Right atrium auricular region (tissue), 2 donors: ENCODE measurements around the gene LRP1B. TPM values are rescaled to one million over a fixed set of nuclear protein-coding genes. Genes with fewer than 3 reads are reported as not detected.

Source experiments
- DNase-seq: peaks from one replicate; pipeline ENCODE4 v3.0.0-alpha.2; 2019; ENCODE audit warnings: low spot score
- H3K27ac ChIP-seq, 2 donors: fragments of 200-600 bp; sonication (generic); 1 replicate in 1 of 2; 2 replicates in 1 of 2; pipeline ENCODE4 v1.5.1; 2016 to 2019
- H3K27me3 ChIP-seq, 2 donors: fragments of 200-600 bp; sonication (generic); one replicate each; pipeline versions ENCODE4 v1.5.1 to v1.6.0; 2017 to 2019
- H3K36me3 ChIP-seq: fragments of 200-600 bp; sonication (generic); one replicate; pipeline ENCODE4 v1.5.1; 2016
- H3K4me1 ChIP-seq, 2 donors: fragments of 200-600 bp; sonication (generic); one replicate each; pipeline versions ENCODE4 v1.5.1 to v1.6.0; 2017 to 2019
- H3K4me3 ChIP-seq, 2 donors: fragments of 200-600 bp; sonication (generic); 1 replicate in 1 of 2; 2 replicates in 1 of 2; pipeline ENCODE4 v1.5.1; 2017 to 2019; ENCODE audit warnings: mild to moderate bottlenecking in 1 of 2, moderate library complexity in 1 of 2
- H3K9me3 ChIP-seq, 2 donors: fragments of 200-600 bp; sonication (generic); one replicate each; pipeline ENCODE4 v1.5.1; 2019
- CTCF ChIP-seq, 2 donors: fragments of 200-600 bp; sonication (generic); IDR thresholded peaks; one replicate each; pipeline ENCODE4 v1.5.1; 2019; ENCODE audit warnings: antibody characterized with exemption in 2 of 2
- total RNA-seq, 2 donors: library from RNA; depleted of rRNA; stranded (reverse); fragments of >200 nt; gene quantifications; one replicate each; pipeline ENCODE4 v1.1.0, GENCODE V29; 2016

LRP1B gene
- total RNA-seq, 2 donors from 2014 or later: 0.44 to 0.47 TPM

- Histone ChIP-seq H3K4me3 (no peak overlapping the region), H3K27me3 (no peaks in the 10 kb centered on the region), H3K9me3 (no peaks in the 10 kb centered on the region), H3K27ac (no peak overlapping the region), H3K36me3 (no peaks in the 10 kb centered on the region), H3K4me1 (no peaks in the 10 kb centered on the region)
- TF ChIP-seq CTCF (IDR thresholded peaks at IDR 0.05): no peak
- no peak for DNase-seq
Measured at GRCh38 chr2:141482697-141483096, 648.1 kb downstream of the LRP1B start.

GRCh38 chr2:141475801-141476200 is 655.0 kb downstream of the LRP1B start:
- H3K4me1 ChIP-seq: no peaks in the 10 kb centered on the region
- no peaks in the 10 kb centered on the region for H3K36me3 ChIP-seq
- no peaks in the 10 kb centered on the region for H3K27me3 ChIP-seq
- no peak overlapping the region for H3K4me3 ChIP-seq
- no peaks in the 10 kb centered on the region for H3K9me3 ChIP-seq
- DNase-seq: no peak
- no peak for TF ChIP-seq CTCF (IDR thresholded peaks at IDR 0.05)
- H3K27ac ChIP-seq: no peak overlapping the region

- no peaks in the 10 kb centered on the region for H3K36me3 ChIP-seq
- H3K27ac ChIP-seq: no peak overlapping the region
- no peaks in the 10 kb centered on the region for H3K27me3 ChIP-seq
- H3K4me3 ChIP-seq: no peak overlapping the region
- DNase-seq: no peak
- no peaks in the 10 kb centered on the region for H3K9me3 ChIP-seq
- TF ChIP-seq CTCF (IDR thresholded peaks at IDR 0.05): no peak
- no peaks in the 10 kb centered on the region for H3K4me1 ChIP-seq
Measured at GRCh38 chr2:141468761-141469160, 662.1 kb downstream of the LRP1B start.

- Histone ChIP-seq H3K36me3 (no peaks in the 10 kb centered on the region), H3K27ac (no peak overlapping the region), H3K9me3 (no peaks in the 10 kb centered on the region), H3K27me3 (no peaks in the 10 kb centered on the region), H3K4me1 (no peaks in the 10 kb centered on the region), H3K4me3 (no peak overlapping the region)
- TF ChIP-seq CTCF (IDR thresholded peaks at IDR 0.05): no peak
- no peak for DNase-seq
Measured at GRCh38 chr2:141467331-141467730, 663.5 kb downstream of the LRP1B start.

GRCh38 chr2:141464995-141465394 is 665.8 kb downstream of the LRP1B start:
- no peaks in the 10 kb centered on the region for H3K27me3 ChIP-seq
- no peak overlapping the region for H3K4me3 ChIP-seq
- H3K4me1 ChIP-seq: no peaks in the 10 kb centered on the region
- no peaks in the 10 kb centered on the region for H3K9me3 ChIP-seq
- no peak for DNase-seq
- H3K36me3 ChIP-seq: no peaks in the 10 kb centered on the region
- H3K27ac ChIP-seq: no peak overlapping the region
- no peak for TF ChIP-seq CTCF (IDR thresholded peaks at IDR 0.05)

GRCh38 chr2:141458351-141458750 is 672.5 kb downstream of the LRP1B start:
- Histone ChIP-seq H3K27me3 (no peaks in the 10 kb centered on the region), H3K36me3 (no peaks in the 10 kb centered on the region), H3K4me1 (no peaks in the 10 kb centered on the region), H3K4me3 (no peak overlapping the region), H3K27ac (no peak overlapping the region), H3K9me3 (no peaks in the 10 kb centered on the region)
- TF ChIP-seq CTCF (IDR thresholded peaks at IDR 0.05): no peak
- no peak for DNase-seq
